ENCODE measurements around the gene SHISAL2A. TPM values are rescaled to one million over a fixed set of nuclear protein-coding genes. Genes with fewer than 3 reads are reported as not detected.

Gene SHISAL2A
- total and polyA plus RNA-seq, 10 of the 15 experiments (the other 5 are each of a cell fraction or from before 2014, with no cell fraction given) = 0.18 to 0.67 (median 0.45) TPM

DNA sequence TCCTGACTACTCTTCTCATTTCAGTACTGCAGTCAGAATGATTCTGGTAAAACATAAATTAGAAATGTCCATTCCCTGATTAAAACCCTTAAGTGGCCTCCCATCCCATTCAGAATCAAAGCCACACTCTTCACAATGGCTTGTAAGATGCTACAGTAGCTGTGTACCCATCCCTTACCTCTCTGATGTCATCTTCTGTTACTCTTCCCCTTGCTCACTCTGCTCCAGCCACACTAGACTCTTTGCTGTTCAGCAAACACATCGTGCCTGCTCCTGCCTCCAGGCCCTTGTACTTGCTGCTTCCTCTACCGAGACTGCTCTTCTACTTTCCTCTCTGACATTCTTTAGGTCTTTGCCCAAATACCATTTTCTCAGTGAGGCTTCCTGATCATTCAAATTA lies 35.1 kb upstream of the SHISAL2A start:
- no peak overlapping the region for H3K4me2 ChIP-seq (ENCODE audit: control insufficient read depth, insufficient read depth)
- H2AFZ ChIP-seq (ENCODE audit: control insufficient read depth, low read depth, low read length) = no peak overlapping the region
- no peaks in the 10 kb centered on the region for H3K9me3 ChIP-seq (replicated peaks; ENCODE audit: control insufficient read depth, insufficient read depth, low read length)
- intact Hi-C loops (cut with micrococcal nuclease; ENCODE audit: unreplicated experiment) = no loop called here
- no peaks in the 10 kb centered on the region for H3K36me3 ChIP-seq (ENCODE audit: control insufficient read depth in 2 of 2, insufficient read depth in 2 of 2, low read length in 1 of 2)
- peaks cover 10% of the 10 kb centered on the region for H3K4me1 ChIP-seq (ENCODE audit: control insufficient read depth, insufficient read depth, low read length)
- H3K27me3 ChIP-seq (replicated peaks in 1 of 2; ENCODE audit: control insufficient read depth in 2 of 2, insufficient read depth in 2 of 2, low read length in 1 of 2) = peaks cover 1 to 4% of the 10 kb centered on the region in 2 experiments; a peak in 3 of 4 replicates
- H3K9ac ChIP-seq (ENCODE audit: control insufficient read depth, insufficient read depth, low read length) = no peak overlapping the region
- ATAC-seq = no peak
- ChIA-PET POLR2A (no interaction called here), SMC1A (ENCODE audit: uncharacterized antibody, unreplicated experiment) (interaction anchor here (0.5 kb wide), 1 partner anchor 9 kb away, joined by 3 read pairs; no protein-coding TSS in a partner anchor), RAD21 (ENCODE audit: unreplicated experiment) (no interaction called here), CTCF (no interaction called here)
- no peak overlapping the region for H3K4me3 ChIP-seq
- WGBS (ENCODE audit: insufficient coverage, insufficient replicate concordance, low lambda C conversion rate, missing lambda C conversion rate) = 63% methylated on average over 2 of the region's 2 CpGs
- H4K20me1 ChIP-seq (ENCODE audit: control insufficient read depth, insufficient read depth) = no peaks in the 10 kb centered on the region
- FAIRE-seq = no peak
- no peaks in the 10 kb centered on the region for H3K79me2 ChIP-seq (ENCODE audit: control insufficient read depth, insufficient read depth, low read length)
- H3K27ac ChIP-seq (ENCODE audit: control insufficient read depth, insufficient read depth) = no peak overlapping the region
- in situ Hi-C loops (cut with MboI) = no loop called here
- no peak for DNase-seq (ENCODE audit: low read depth, low spot score)
- BruUV-seq (replicated peaks) = no TSS peak
- TF ChIP-seq SUPT20H (IDR thresholded peaks at IDR 0.05; ENCODE audit: borderline replicate concordance, control insufficient read depth, low read depth, low read length) (no peak), WRNIP1 (IDR thresholded peaks at IDR 0.05; ENCODE audit: borderline replicate concordance, low read depth, low read length) (no peak), ASH2L (IDR thresholded peaks at IDR 0.05; ENCODE audit: borderline replicate concordance, low read depth) (no peak), PML (IDR thresholded peaks at IDR 0.05; ENCODE audit: low read length) (no peak), SMAD5 (IDR thresholded peaks at IDR 0.05; ENCODE audit: low read depth) (no peak)
- TF ChIP-seq, protein P1, sequence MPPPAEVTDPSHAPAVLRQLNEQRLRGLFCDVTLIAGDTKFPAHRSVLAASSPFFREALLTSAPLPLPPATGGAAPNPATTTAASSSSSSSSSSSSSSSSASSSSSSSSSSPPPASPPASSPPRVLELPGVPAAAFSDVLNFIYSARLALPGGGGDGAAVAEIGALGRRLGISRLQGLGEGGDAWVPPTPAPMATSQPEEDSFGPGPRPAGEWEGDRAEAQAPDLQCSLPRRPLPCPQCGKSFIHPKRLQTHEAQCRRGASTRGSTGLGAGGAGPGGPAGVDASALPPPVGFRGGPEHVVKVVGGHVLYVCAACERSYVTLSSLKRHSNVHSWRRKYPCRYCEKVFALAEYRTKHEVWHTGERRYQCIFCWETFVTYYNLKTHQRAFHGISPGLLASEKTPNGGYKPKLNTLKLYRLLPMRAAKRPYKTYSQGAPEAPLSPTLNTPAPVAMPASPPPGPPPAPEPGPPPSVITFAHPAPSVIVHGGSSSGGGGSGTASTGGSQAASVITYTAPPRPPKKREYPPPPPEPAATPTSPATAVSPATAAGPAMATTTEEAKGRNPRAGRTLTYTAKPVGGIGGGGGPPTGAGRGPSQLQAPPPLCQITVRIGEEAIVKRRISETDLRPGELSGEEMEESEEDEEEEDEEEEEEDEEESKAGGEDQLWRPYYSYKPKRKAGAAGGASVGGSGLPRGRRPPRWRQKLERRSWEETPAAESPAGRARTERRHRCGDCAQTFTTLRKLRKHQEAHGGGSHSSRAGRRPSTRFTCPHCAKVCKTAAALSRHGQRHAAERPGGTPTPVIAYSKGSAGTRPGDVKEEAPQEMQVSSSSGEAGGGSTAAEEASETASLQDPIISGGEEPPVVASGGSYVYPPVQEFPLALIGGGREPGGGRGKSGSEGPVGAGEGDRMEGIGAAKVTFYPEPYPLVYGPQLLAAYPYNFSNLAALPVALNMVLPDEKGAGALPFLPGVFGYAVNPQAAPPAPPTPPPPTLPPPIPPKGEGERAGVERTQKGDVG (CRISPR knock-in tag; IDR thresholded peaks at IDR 0.05) = no peak
- TF ChIP-seq, protein P2, sequence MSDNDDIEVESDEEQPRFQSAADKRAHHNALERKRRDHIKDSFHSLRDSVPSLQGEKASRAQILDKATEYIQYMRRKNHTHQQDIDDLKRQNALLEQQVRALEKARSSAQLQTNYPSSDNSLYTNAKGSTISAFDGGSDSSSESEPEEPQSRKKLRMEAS (IDR thresholded peaks at IDR 0.05; ENCODE audit: low read depth, low read length) = no peak
- TF ChIP-seq, protein P3, sequence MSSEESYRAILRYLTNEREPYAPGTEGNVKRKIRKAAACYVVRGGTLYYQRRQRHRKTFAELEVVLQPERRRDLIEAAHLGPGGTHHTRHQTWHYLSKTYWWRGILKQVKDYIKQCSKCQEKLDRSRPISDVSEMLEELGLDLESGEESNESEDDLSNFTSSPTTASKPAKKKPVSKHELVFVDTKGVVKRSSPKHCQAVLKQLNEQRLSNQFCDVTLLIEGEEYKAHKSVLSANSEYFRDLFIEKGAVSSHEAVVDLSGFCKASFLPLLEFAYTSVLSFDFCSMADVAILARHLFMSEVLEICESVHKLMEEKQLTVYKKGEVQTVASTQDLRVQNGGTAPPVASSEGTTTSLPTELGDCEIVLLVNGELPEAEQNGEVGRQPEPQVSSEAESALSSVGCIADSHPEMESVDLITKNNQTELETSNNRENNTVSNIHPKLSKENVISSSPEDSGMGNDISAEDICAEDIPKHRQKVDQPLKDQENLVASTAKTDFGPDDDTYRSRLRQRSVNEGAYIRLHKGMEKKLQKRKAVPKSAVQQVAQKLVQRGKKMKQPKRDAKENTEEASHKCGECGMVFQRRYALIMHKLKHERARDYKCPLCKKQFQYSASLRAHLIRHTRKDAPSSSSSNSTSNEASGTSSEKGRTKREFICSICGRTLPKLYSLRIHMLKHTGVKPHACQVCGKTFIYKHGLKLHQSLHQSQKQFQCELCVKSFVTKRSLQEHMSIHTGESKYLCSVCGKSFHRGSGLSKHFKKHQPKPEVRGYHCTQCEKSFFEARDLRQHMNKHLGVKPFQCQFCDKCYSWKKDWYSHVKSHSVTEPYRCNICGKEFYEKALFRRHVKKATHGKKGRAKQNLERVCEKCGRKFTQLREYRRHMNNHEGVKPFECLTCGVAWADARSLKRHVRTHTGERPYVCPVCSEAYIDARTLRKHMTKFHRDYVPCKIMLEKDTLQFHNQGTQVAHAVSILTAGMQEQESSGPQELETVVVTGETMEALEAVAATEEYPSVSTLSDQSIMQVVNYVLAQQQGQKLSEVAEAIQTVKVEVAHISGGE (CRISPR knock-in tag; IDR thresholded peaks at IDR 0.05) = no peak
